ENCODE results near the gene RANBP3. TPM values are rescaled to one million over a fixed set of nuclear protein-coding genes. Genes with fewer than 3 reads are reported as not detected.
A peak's percentile ranks its signal among the peaks of the same experiment; 100 is the strongest.

RANBP3 gene
- total RNA-seq, 2 experiments from 2014 or later = 74.3 to 90.2 TPM

DNA sequence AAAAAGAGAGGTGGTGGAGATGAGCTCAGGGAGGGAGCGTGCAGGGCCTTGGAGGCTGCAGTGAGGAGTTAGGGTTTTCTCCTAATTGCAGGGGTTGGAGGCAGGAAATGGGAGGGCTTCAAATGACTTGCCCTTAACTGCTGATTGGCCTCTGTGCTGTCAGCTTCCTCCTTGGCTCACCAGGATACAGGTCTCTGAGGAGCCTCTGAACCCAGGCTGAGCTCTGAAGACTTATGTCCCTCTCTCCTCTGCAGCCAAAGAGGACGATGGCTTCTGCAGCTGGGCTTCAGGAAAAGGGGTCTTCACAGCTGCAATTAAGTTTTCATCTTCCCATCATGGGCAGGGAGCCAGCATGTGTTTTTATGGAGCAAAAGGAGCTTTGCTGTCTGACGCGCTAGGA, 6.7 kb upstream of the RANBP3 start:
- H2AFZ ChIP-seq (ENCODE audit: low read length) = no peak overlapping the region

DNA sequence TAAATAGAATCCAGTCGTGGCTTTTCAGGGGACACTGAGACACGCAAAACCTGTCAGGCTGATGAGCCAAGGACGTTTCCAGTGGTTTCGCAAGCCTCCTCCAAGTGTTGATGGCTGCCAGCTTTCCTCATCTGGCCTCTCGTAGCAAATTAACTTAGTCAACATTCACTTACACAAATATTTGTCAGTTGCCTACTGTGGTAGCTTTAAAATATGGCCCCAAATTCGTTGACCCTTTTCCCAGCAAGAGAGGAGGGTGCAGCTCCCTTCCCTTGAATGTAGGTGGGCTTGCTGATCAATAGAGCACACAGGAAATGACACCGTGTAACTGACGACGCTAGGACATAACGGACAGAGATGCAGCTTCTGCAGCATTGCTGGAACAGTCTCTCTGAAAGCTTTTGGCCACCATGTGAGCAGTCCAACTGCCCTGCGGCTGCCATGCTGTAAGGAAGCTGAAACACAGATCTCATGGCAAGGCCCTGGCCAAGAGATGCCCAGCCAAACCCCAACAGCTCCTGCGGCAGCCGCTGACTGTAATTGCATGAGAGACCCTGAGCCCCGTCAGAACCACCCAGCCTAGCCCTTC, 5.5 kb upstream of the RANBP3 start:
- BruUV-seq (replicated peaks) = no TSS peak
- ChIA-PET CTCF (ENCODE audit: unreplicated experiment) (no interaction called here), POLR2A (interaction anchor here (0.6 kb wide), 1 partner anchor 415 kb away, joined by 3 read pairs; no protein-coding TSS in a partner anchor)
- peaks cover 23% of the 10 kb centered on the region for H3K79me2 ChIP-seq (ENCODE audit: insufficient read depth, low read depth, low read length)
- no peaks in the 10 kb centered on the region for H3K9me2 ChIP-seq (ENCODE audit: insufficient read depth, low read length)
- no peak overlapping the region for H2AFZ ChIP-seq (ENCODE audit: low read length)
- no peak for TF ChIP-seq EZH2phosphoT487 (IDR thresholded peaks at IDR 0.05; ENCODE audit: borderline replicate concordance, low read depth, low read length)
- TF ChIP-seq, protein P1, sequence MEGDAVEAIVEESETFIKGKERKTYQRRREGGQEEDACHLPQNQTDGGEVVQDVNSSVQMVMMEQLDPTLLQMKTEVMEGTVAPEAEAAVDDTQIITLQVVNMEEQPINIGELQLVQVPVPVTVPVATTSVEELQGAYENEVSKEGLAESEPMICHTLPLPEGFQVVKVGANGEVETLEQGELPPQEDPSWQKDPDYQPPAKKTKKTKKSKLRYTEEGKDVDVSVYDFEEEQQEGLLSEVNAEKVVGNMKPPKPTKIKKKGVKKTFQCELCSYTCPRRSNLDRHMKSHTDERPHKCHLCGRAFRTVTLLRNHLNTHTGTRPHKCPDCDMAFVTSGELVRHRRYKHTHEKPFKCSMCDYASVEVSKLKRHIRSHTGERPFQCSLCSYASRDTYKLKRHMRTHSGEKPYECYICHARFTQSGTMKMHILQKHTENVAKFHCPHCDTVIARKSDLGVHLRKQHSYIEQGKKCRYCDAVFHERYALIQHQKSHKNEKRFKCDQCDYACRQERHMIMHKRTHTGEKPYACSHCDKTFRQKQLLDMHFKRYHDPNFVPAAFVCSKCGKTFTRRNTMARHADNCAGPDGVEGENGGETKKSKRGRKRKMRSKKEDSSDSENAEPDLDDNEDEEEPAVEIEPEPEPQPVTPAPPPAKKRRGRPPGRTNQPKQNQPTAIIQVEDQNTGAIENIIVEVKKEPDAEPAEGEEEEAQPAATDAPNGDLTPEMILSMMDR (conservative IDR thresholded peaks at IDR 0.05; ENCODE audit: low read length) = no peak
- H3K27ac ChIP-seq (ENCODE audit: low read depth, low read length, poor library complexity, severe bottlenecking) = no peak overlapping the region
- no peaks in the 10 kb centered on the region for H3K9me3 ChIP-seq (ENCODE audit: low read length)
- DNase-seq (ENCODE audit: low spot score) = no peak
- peaks cover 18% of the 10 kb centered on the region for H3K4me1 ChIP-seq (ENCODE audit: insufficient read depth, low read length, poor library complexity, severe bottlenecking)
- H3K4me3 ChIP-seq (ENCODE audit: low read depth, low read length, poor library complexity, severe bottlenecking) = no peak overlapping the region
- peaks cover 22% of the 10 kb centered on the region for H3K36me3 ChIP-seq (ENCODE audit: insufficient read depth, low read length)
- intact Hi-C loops (cut with micrococcal nuclease; ENCODE audit: unreplicated experiment) = no loop called here
- peaks cover 8% of the 10 kb centered on the region; the same call in 1 of the 2 replicates for H4K20me1 ChIP-seq (ENCODE audit: insufficient read depth, low read length)
- H3K4me2 ChIP-seq (ENCODE audit: low read length) = no peak overlapping the region

More for the DNA sequence above, 6.7 kb upstream of the RANBP3 start:
- peaks cover 15% of the 10 kb centered on the region for H3K4me1 ChIP-seq (ENCODE audit: insufficient read depth, low read length, poor library complexity, severe bottlenecking)
- peak; percentile 14 for DNase-seq (ENCODE audit: low spot score)
- intact Hi-C loops (cut with micrococcal nuclease; ENCODE audit: unreplicated experiment) = no loop called here
- CTCF ChIA-PET (ENCODE audit: unreplicated experiment) = interaction anchor here (0.9 kb wide), 1 partner anchor 38 kb away, joined by 3 read pairs; no protein-coding TSS in a partner anchor
- TF ChIP-seq, protein P1 (conservative IDR thresholded peaks at IDR 0.05; ENCODE audit: low read length) = no peak
- no peak for TF ChIP-seq EZH2phosphoT487 (IDR thresholded peaks at IDR 0.05; ENCODE audit: borderline replicate concordance, low read depth, low read length)
- no peak overlapping the region for H3K4me3 ChIP-seq (ENCODE audit: low read depth, low read length, poor library complexity, severe bottlenecking)
- H3K36me3 ChIP-seq (ENCODE audit: insufficient read depth, low read length) = peaks cover 21% of the 10 kb centered on the region
- BruUV-seq (replicated peaks) = no TSS peak
- POLR2A ChIA-PET = interaction anchor here (1.1 kb wide), 1 partner anchor 21 kb away, joined by 3 read pairs; no protein-coding TSS in a partner anchor
- H3K9me2 ChIP-seq (ENCODE audit: insufficient read depth, low read length) = no peaks in the 10 kb centered on the region
- H3K79me2 ChIP-seq (ENCODE audit: insufficient read depth, low read depth, low read length) = peaks cover 12% of the 10 kb centered on the region
- H3K27ac ChIP-seq (ENCODE audit: low read depth, low read length, poor library complexity, severe bottlenecking) = no peak overlapping the region
- H3K9me3 ChIP-seq (ENCODE audit: low read length) = no peaks in the 10 kb centered on the region
- peaks cover 7% of the 10 kb centered on the region; the same call in 1 of the 2 replicates for H4K20me1 ChIP-seq (ENCODE audit: insufficient read depth, low read length)
- H3K4me2 ChIP-seq (ENCODE audit: low read length) = no peak overlapping the region
